Measurements from ENCODE around the gene TRABD2B.

DNA sequence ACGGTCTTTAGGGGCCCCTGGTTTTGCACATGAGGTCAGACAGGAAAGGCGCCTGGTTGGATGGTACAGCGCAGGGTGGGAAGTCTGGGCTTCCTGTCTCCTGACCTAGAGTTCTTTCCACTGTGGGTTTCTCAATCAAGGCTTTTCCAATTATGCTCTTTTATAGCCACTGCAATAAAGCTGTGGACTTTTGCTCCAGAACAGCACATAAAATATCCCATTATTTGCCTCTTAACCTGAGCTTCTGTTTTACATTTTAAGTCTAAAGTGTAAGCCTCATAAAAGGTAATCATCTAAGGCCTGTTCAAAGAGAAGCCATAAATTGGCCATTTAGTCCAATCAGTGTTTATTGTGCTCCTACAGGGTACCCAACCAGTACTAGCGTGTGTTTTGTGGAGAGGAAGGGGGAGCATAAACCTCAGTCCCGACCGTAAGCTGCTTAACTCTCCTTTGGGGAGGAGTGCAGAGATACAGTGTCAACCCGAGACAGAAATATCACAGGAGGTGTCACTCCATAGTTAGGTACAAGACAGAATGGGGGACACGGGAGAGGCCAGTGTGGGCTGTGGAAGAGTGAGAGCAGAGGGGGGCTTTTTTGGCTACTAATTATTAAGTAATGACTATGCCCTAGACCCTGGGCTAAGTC lies 270.0 kb downstream of the TRABD2B start:
- TF ChIP-seq, protein P1, sequence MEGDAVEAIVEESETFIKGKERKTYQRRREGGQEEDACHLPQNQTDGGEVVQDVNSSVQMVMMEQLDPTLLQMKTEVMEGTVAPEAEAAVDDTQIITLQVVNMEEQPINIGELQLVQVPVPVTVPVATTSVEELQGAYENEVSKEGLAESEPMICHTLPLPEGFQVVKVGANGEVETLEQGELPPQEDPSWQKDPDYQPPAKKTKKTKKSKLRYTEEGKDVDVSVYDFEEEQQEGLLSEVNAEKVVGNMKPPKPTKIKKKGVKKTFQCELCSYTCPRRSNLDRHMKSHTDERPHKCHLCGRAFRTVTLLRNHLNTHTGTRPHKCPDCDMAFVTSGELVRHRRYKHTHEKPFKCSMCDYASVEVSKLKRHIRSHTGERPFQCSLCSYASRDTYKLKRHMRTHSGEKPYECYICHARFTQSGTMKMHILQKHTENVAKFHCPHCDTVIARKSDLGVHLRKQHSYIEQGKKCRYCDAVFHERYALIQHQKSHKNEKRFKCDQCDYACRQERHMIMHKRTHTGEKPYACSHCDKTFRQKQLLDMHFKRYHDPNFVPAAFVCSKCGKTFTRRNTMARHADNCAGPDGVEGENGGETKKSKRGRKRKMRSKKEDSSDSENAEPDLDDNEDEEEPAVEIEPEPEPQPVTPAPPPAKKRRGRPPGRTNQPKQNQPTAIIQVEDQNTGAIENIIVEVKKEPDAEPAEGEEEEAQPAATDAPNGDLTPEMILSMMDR (IDR thresholded peaks at IDR 0.05; ENCODE audit: low read depth, low read length, missing input control), result no peak
- no peak for TF ChIP-seq FOXA2 (IDR thresholded peaks at IDR 0.05)
- TF ChIP-seq EGR1 (IDR thresholded peaks at IDR 0.05; ENCODE audit: low read depth in 2 of 2), result no peak
- TF ChIP-seq TAF1 (conservative IDR thresholded peaks at IDR 0.05), result no peak
